HG02623 (cell line): ENCODE measurements around the gene RPRM.
"Not testable (repeated sequence)": the region's sequence is repeated elsewhere in the genome, so short reads cannot be mapped to it uniquely, and the experiment has no call there.

Experiments used
- ATAC-seq: cut with Tn5 transposase; IDR thresholded peaks from one replicate; pipeline ENCODE4 v1.9.1; 2021; ENCODE audit warnings: moderate library complexity; ENCODE audit not compliant: unreplicated experiment

The RPRM gene

GRCh38 chr2:153461453-153461852, 17.1 kb downstream of the RPRM start:
- ATAC-seq, result no peak

DNA sequence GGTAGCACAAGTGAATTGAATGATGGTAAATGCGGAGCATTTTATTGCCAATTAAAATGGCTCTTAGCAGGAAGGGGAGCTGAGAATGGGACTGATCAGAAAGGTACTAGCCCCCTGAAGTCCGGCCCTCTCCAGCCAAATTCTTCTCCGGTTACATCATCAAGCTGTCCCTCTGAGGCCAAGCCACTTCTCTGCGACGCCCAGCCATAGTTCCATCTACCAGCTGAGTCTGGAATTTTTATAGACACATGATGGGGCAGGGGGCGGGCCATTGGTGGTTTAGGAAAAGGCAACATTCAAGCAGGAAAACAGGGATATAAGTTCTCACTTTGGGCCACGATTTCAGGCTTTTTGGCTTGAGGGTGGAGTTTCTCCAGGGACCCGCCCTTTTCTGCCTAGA, 22.7 kb downstream of the RPRM start:
- ATAC-seq, result no peak

- ATAC-seq, result no peak
These were observed 23.2 kb downstream of the RPRM start for GRCh38 chr2:153455403-153455802.

DNA sequence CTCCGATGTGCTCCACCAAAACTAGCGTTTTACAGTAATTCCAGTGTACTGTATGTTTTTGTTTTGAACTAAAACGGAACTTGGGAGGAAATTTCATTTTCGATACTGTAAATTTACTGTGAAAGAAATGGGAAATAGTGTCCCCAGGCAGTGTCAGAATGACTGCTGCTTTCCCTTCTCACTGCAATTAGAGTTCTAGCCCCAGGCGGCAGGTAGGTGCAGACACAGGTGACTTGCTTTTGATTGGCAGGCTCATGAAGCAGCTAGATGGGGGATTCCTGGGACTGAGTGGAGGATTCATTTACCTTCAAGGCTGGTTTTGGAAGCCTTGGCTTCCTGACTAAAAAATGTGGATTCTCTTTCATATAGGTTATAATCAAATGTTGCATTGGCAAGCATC, 27.0 kb downstream of the RPRM start:
- ATAC-seq, result no peak

GRCh38 chr2:153443106-153443505, 35.5 kb downstream of the RPRM start:
- no peak for ATAC-seq

DNA sequence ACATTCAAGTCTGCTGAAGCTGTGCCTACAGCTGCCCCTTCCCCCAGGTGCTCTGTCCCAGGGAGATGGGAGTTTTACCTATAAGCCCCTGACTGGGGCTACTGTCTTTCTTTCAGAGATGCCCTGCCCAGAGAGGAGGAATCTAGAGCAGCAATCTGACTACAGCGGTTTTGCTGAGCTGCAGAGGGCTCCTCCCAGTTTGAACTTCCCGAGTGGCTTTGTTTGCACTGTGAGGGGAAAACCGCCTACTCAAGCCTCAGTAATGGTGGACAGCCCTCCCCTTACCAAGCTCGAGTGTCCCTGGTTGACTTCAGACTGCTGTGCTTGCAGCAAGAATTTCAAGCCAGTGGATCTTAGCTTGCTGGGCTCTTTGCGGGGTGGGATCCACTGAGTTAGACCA, 35.9 kb downstream of the RPRM start:
- ATAC-seq, result not testable (repeated sequence)

DNA sequence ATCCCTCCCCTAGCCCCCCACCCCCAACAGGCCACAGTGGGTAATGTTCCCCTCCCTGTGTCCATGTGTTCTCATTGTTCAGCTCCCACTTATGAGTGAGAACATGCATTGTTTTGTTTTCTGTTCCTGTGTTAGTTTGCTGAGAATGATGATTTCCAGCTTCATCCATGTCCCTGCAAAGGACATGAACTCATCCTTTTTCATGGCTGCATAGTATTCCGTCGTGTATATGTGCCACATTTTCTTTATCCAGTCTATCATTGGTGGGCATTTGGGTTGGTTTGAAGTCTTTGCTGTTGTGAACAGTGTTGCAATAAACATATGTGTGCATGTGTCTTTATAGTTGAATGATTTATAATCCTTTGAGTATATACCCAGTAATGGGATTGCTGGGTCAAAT, 38.5 kb downstream of the RPRM start:
- not testable (repeated sequence) for ATAC-seq

- ATAC-seq, result no peak
These were observed 45.2 kb downstream of the RPRM start for GRCh38 chr2:153433403-153433802.

- ATAC-seq, result no peak
These were observed 46.2 kb downstream of the RPRM start for GRCh38 chr2:153432381-153432780.

GRCh38 chr2:153431114-153431513, 47.4 kb downstream of the RPRM start:
- ATAC-seq, result no peak
